PC-9 (cell line): ENCODE measurements around the gene TMEM132D.

Experiments used
- CTCF ChIP-seq: fragments of 200-600 bp; sonication (generic); conservative IDR thresholded peaks from 2 replicates; pipeline ENCODE4 v1.6.1; 2017; ENCODE audit warnings: mixed run types, antibody characterized with exemption, mild to moderate bottlenecking, moderate library complexity
- EZH2 ChIP-seq: fragments of 200-600 bp; sonication (generic); IDR thresholded peaks from 2 replicates; pipeline ENCODE4 v1.8.0; 2017; ENCODE audit warnings: antibody characterized with exemption, low read depth

- TF ChIP-seq CTCF (no peak), EZH2 (no peak)
Measured at GRCh38 chr12:129312048-129312447, 591.8 kb downstream of the TMEM132D start.
